SU-DHL-6 (cell line): ENCODE results near the gene LINGO4.
A peak's percentile ranks its signal among the peaks of the same experiment; 100 is the strongest.

Source experiments
- H2AFZ ChIP-seq: fragments of 200-600 bp; sonication (generic); 2 replicates; pipeline ENCODE4 v1.6.1; 2014; ENCODE audit warnings: low read depth, mild to moderate bottlenecking, moderate library complexity, mixed read lengths, antibody characterized with exemption, low read length; ENCODE audit not compliant: severe bottlenecking
- H3F3A ChIP-seq: fragments of 200-600 bp; shearing (Covaris generic); 2 replicates; pipeline ENCODE4 v1.6.0; 2016; ENCODE audit warnings: antibody characterized with exemption, mild to moderate bottlenecking; ENCODE audit not compliant: insufficient read depth
- H3K27ac ChIP-seq: fragments of 200-600 bp; sonication (generic); 2 replicates; pipeline ENCODE4 v1.5.1; 2016; ENCODE audit warnings: low read depth, mild to moderate bottlenecking, low read length, moderate library complexity, mixed read lengths
- H3K27me3 ChIP-seq: fragments of 200-600 bp; sonication (generic), shearing (Covaris generic); 2 replicates; pipeline ENCODE4 v1.6.0; 2014; ENCODE audit warnings: mild to moderate bottlenecking, low read length
- H3K36me3 ChIP-seq: fragments of 200-600 bp; sonication (generic); 2 replicates; pipeline ENCODE4 v1.6.1; 2014; ENCODE audit warnings: mild to moderate bottlenecking, low read length, mixed read lengths
- H3K4me2 ChIP-seq: fragments of 300-600, 200-600 bp; shearing (Covaris generic), sonication (generic); 2 replicates; pipeline ENCODE4 v1.6.0; 2014; ENCODE audit warnings: low read length, low read depth, mild to moderate bottlenecking; ENCODE audit not compliant: poor library complexity, severe bottlenecking
- H3K4me3 ChIP-seq: fragments of 200-600 bp; sonication (generic); 2 replicates; pipeline ENCODE4 v1.5.1; 2014; ENCODE audit warnings: antibody characterized with exemption, low read length, mild to moderate bottlenecking, mixed read lengths; ENCODE audit not compliant: insufficient read depth, poor library complexity, severe bottlenecking
- H3K79me2 ChIP-seq: fragments of 200-600 bp; sonication (generic); 2 replicates; pipeline ENCODE4 v1.6.1; 2014; ENCODE audit warnings: mild to moderate bottlenecking, low read length, moderate library complexity; ENCODE audit not compliant: insufficient read depth
- H3K9ac ChIP-seq: fragments of 200-600 bp; sonication (generic); 2 replicates; pipeline ENCODE4 v1.7.0; 2014; ENCODE audit warnings: mild to moderate bottlenecking, low read length
- H3K9me2 ChIP-seq: fragments of 200-600 bp; sonication (generic); replicated peaks from 2 replicates; pipeline ENCODE4 v1.6.1; 2014; ENCODE audit warnings: low read length; ENCODE audit not compliant: insufficient read depth
- H3K9me3 ChIP-seq: fragments of 200-600 bp; sonication (generic); 2 replicates; pipeline ENCODE4 v1.6.1; 2014; ENCODE audit warnings: low read length, mixed read lengths; ENCODE audit not compliant: insufficient read depth
- H4K20me1 ChIP-seq: fragments of 200-600 bp; sonication (generic); 2 replicates; pipeline ENCODE4 v1.6.1; 2014; ENCODE audit warnings: low read depth, mild to moderate bottlenecking, antibody characterized with exemption, low read length, moderate library complexity, mixed read lengths
- CTCF ChIP-seq: fragments of 200-600 bp; sonication (generic); IDR thresholded peaks from one replicate; pipeline ENCODE4 v1.5.1; 2017; ENCODE audit warnings: antibody characterized with exemption, mild to moderate bottlenecking, low read length, moderate library complexity; ENCODE audit not compliant: insufficient read depth, poor library complexity, severe bottlenecking
- EZH2phosphoT487 ChIP-seq: fragments of 200-600 bp; sonication (generic), shearing (Covaris generic); conservative IDR thresholded peaks from 2 replicates; pipeline ENCODE4 v1.6.1; 2018; ENCODE audit warnings: mild to moderate bottlenecking, antibody characterized with exemption, low read length, moderate library complexity, mixed read lengths

LINGO4 gene

GRCh38 chr1:151790940-151791651 lies 14.1 kb downstream of the LINGO4 start:
- Histone ChIP-seq H3K27ac (no peak overlapping the region), H2AFZ (peak overlapping the region; percentile 83)

GRCh38 chr1:151790071-151790939 lies 14.9 kb downstream of the LINGO4 start, which contains the start of gene TDRKH:
Gene TDRKH, minus strand, starts transcription at chr1:151790500. Its CDS starts 7,478 bp downstream, at chr1:151783022.
- peaks cover 8% of the 10 kb centered on the region; the same call in 1 of the 2 replicates for H3F3A ChIP-seq
- no peaks in the 10 kb centered on the region for H3K27me3 ChIP-seq
- peak within 1 kb of the TSS; percentile 74 for H3K4me3 ChIP-seq
- no peaks in the 10 kb centered on the region for H3K9me2 ChIP-seq
- H3K27ac ChIP-seq, result no peak within 1 kb of the TSS
- H3K9ac ChIP-seq, result peak within 1 kb of the TSS; percentile 67
- peak within 1 kb of the TSS; percentile 81 for H3K4me2 ChIP-seq
- H3K36me3 ChIP-seq, result no peaks in the 10 kb centered on the region
- no peaks in the 10 kb centered on the region for H3K9me3 ChIP-seq
- TF ChIP-seq EZH2phosphoT487, result no peak
- TF ChIP-seq CTCF, result peak; percentile 23
- H4K20me1 ChIP-seq, result no peaks in the 10 kb centered on the region
- H3K79me2 ChIP-seq, result no peaks in the 10 kb centered on the region
- H2AFZ ChIP-seq, result peak within 1 kb of the TSS; percentile 95

More at GRCh38 chr1:151790940-151791651, 14.1 kb downstream of the LINGO4 start:
- no peaks in the 10 kb centered on the region for H3K9me2 ChIP-seq
- no peaks in the 10 kb centered on the region for H3K9me3 ChIP-seq
- TF ChIP-seq CTCF (no peak), EZH2phosphoT487 (no peak)
- H3K79me2 ChIP-seq, result no peaks in the 10 kb centered on the region
- H4K20me1 ChIP-seq, result no peaks in the 10 kb centered on the region
- peak overlapping the region; percentile 62 for H3K4me3 ChIP-seq
- peak overlapping the region; percentile 55 for H3K9ac ChIP-seq
- H3F3A ChIP-seq, result peaks cover 8% of the 10 kb centered on the region; the same call in 1 of the 2 replicates
- peak overlapping the region; percentile 59 for H3K4me2 ChIP-seq
- H3K36me3 ChIP-seq, result no peaks in the 10 kb centered on the region
- no peaks in the 10 kb centered on the region for H3K27me3 ChIP-seq

- Histone ChIP-seq H3K27me3 (no peaks in the 10 kb centered on the region), H3K36me3 (no peaks in the 10 kb centered on the region), H3K79me2 (no peaks in the 10 kb centered on the region), H4K20me1 (no peaks in the 10 kb centered on the region), H3K27ac (no peak overlapping the region), H2AFZ (no peak overlapping the region), H3K9ac (no peak overlapping the region), H3K4me3 (no peak overlapping the region), H3K9me3 (no peaks in the 10 kb centered on the region), H3K4me2 (no peak overlapping the region), H3K9me2 (no peaks in the 10 kb centered on the region), H3F3A (peaks cover 8% of the 10 kb centered on the region; the same call in 1 of the 2 replicates)
- TF ChIP-seq EZH2phosphoT487, result no peak
- no peak for TF ChIP-seq CTCF
Measured at GRCh38 chr1:151787689-151788088, 17.5 kb downstream of the LINGO4 start.
